DLD1 (cell line): ENCODE results near the gene NRM.

Source experiments
- in situ Hi-C: cut with HindIII; loops from 2 replicates; pipeline ENCODE4 v1.10.0; 2017; ENCODE audit warnings: low sequenced_read_pairs

NRM gene

DNA sequence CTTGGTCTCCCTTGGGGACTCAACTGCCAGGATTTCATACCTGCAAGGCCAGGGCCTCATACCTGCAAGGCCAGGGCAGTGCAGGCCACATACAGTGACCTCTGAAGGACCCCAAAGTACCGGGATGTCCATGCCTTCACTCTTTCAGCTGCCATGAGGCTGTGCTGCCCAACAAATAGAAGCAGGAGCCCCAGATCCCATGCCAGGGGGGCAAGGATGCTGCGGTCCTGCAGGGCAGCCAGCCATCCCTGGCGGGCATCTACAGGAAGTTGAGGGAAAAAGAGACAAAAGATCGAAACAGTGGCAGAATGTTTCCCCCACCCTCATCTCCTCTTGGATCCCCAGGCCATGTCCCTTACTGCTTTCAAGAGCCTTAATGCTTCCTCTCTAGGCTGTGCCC, 799 bp downstream of the NRM start:
- in situ Hi-C loops = no loop called here

DNA sequence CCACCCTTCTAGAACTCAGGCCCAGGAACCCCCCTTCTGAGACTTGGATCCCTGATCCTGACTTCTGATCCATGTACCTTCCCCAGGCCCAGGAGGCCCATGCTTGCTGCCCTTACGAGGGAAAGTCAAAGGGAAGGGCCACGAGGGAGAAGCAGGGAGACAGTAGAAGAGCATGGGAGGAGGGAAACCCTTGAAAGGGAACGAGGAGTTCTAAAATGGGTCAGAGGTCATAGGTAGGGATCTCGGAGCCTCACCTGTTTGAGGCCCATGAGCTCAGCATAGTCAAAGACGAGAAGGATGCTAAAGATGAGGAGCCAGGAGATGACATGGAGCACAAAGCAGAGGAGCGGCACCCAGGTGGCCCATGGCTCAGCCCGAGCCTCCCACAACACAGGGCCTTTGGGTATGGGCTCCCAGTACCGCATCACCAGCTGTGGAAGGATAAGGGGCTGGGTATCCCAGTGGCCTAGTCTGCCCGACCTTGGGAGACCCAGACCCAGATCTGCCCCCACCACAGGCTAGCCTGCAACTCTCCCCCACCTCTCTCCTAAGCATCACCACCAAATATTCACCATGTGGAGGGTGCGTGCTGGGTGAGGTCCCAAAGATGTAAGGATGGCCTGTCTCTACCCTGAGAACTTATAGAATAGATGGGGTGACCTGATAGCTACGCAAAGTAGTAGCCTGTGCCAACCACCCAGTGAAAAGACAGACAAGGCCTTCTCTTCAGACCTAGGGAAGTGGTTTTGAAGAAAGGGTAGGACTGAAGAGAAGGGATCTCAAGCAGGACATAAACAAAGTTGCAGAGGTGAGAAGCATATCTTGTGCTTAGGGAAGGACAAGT, 1.5 kb downstream of the NRM start:
- in situ Hi-C loops = no loop called here

DNA sequence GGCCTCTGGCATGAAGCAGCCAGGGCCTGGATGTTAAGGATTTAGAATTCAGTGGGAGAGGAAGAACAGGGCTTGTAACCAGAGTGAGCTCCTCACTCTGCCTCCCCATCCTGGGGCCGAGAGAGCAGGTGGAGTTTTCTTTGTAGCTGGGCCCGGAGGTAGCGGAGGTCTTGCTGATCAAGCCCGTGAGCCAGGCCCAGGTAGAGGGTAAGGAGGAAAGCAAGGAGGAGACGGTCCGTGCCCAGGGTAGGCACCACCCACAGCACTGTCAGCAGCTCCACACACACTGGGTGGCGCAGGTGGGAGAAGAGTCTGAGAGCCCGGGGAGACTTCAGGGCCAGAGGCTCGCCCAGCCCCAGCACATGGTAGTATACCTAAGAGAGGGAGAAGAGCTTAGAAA, 2.2 kb downstream of the NRM start:
- in situ Hi-C loops = no loop called here

DNA sequence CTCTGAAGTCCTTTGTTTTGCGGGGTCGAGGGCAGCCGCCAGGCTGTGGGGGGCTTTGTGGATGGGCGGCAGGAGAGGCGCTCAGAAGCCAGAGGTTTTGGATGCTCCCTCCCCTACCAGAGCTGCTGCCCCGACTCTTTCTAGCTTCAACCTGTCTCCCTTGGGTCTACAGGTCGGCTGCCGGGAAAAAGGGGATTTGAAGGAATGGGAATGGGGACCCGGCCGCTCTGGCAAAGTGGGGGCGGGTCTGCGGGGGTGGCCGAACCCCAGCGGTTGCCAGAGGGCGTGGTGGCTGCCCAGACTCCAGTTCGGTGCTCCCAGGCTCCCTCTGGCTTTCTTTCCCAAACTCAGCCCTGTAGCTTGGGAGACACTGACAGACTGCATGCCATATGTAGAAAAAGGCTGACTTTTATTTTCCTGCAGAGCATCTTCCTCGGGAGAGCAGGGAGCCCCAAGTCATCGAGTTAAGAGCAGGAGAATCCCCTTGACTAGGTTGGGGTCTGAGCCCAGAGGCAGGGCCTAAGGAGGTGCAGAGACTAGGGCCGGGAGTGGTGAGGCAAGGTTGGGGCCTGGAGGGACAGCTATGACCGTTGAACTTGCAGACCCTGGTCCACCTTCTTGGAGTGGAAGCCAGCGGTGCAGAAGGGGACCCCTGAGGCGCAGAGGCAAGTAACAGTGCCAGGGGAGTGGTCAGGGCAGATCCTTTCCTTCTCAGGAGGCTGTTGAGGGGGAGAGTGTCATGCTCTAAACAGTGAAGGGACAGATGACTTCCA, 2.9 kb downstream of the NRM start:
- in situ Hi-C loops = no loop called here

DNA sequence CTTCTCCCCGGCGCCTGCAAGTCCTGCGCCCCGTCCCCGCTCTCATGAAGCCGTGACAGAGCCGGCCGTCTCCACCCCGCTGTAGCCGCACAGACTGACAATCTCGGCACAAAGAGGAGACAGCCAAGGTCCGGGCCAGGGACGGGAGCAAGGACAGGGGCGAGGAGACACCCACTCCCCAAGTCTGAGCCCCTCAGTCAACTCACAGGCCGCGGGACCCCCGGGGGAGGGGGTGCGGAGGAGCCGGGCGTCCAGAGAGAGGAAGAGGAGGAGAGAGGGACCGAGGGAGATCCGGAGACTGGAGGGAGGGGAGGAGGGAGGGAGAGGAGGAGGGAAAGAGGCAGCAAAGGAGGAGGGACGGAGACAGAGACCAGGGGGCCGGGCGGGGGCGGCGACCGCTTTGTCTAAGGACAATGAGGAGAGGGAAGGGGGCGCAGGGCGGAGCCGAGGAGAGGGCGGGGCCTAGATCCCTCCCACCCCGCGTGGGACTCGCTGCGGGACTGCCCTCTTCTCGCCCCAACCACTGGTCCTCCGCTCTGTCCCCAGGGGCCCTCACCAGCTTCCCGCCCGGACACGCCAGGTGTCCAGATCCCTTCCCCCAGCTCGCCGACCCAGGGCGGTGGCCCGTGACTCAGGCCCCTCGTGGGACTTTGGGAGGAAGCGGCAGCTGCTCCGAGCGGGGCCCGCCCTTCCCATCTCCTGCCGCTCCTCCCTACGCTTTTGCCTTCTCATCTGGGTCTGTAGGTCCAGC, 3.7 kb downstream of the NRM start:
- in situ Hi-C loops = no loop called here

DNA sequence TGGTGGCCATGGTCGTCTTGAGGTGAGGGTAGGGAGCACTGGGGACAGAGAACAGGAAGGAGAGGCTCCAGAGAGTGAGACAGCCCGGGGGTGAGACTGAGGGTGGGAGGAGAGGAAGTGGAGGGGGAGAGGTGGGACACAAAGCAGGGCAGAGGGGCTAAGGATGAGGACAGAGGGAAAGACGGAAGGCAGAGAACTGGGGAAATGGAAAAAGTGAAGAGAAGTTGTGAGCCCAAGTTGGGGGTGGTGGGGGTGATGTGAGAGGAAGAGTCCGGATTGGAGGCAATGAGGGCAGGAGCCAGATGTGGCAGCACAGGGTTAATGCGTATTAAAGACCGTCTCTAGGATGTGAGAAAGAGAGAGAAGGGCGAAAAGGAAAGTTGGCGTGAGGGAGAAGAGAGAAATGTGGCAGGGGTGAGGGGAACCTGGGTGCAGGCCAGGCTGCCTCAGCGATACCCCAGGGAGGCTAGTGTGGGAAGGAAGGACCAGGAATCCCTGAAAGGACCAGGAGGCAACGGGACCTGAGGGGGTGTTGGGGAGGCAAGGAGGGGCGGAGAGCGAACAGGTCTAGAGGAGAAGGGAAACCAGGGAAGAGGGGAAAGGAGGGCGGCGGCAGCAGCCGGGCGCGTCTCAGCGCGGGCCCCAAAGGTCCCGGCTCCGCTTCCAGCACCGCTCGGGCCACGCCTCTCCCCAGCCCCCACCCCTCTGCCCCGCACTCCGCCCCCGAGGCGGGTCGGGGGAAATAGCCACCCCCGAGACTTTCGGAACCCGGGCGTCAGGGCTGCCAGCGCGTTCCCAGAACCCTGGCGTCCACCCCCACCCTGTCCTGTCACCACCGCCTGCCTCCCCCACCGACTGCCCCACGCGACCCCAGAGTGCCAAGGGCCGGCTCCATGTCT, 4.5 kb downstream of the NRM start, which contains the start of gene PPP1R18:
Gene PPP1R18 (minus strand): TSS at position 637 of the 899 bp plus-strand sequence. CDS start 627 bp downstream, at position 10.
- in situ Hi-C loops = no loop called here

DNA sequence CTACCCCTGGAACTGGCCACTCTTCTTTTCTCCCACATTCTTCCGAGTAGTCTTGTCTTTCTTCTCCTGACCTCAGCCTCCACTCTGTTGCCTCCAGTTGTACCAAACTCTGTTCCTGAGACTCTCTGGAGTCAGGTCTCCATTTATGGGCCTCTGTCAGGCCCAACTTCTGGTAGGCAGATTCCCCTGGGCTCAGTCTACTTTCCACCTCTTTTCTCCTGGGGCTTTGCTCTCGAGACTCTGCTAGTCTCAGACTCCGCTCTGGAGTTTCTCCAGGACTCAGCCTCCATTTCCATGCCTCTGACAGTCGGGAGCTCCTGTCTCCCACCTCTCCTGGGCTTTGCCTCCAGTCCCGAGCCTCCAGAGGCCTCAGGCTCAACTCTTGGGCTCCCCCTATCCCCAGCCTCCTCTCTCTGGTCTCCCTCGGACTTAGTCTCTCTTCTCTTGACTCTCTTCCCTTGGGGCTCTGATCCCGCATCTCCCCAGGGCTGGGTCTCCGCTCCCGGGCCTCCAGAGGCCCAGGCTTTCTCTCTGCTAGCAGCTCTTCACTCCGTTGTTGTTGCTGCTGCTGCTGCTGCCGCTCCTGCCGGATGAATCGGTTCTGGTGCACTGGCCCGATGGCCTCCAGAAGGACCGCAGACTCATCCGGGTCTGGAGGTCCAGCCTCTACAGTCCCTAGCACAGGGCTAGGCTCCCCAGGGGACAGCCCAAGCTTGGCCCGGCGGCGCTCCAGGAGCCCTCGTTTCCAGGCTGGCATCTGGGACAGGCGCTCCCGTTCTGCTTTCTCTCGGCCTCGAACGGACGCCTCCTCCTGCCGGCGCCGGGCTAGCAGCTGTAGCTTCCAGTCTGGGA, 5.4 kb downstream of the NRM start:
- in situ Hi-C loops = no loop called here

DNA sequence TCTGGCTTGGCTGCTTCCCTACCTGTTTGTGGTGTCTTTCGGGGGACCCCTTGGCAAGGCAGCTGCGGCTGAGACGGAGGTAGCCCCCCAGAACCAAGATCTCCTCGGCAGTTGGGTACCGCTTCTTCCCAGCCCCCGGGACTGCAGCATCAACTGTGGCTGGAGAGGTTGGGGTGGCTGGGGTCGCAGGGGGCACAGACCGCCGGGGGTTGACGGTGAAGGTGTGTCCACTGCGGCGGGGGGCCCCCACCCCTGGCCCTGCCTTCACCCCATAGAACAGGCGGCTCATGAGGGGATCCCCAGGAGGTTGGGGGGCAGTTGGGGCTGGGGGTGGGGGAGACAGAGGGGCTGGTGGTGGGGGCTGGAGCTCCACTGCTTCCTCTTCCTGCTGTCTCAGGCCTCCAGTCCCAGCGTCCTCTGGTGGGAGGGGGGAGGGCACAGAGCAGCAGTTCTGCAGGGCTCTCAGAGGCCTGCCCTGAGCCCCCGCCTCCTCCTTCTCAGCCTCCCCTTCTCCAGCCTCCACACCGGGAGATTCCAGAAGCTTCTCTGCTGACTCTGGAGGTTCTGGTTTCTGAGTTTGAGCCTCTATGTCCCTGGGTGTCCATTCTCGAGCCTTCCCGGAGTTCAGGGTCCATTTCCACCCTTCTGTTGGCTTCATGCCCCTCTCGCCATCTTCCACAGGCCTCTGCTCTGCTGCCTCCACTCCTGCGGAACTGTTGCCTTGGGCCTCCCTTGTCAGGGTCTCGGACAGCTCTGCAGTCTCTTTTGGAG, 6.2 kb downstream of the NRM start:
- in situ Hi-C loops = no loop called here

DNA sequence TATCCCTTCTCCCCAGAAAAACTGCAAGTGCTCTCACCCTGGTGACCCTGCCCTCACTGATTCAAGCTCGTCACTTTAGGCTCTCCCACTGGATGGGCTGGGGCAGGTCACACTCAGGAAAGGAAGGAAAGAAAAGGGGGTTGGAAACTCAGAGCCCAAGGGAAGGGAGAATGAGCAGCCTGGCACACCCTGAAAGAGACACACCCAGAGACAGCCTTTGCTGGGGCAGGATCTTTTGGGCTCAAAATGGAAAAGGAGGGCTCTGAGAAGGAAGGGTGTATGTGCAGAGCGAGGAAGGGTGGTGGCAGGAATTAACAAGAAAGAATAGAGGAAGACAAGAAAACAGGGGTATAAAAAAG, 6.8 kb downstream of the NRM start:
- in situ Hi-C loops = no loop called here

DNA sequence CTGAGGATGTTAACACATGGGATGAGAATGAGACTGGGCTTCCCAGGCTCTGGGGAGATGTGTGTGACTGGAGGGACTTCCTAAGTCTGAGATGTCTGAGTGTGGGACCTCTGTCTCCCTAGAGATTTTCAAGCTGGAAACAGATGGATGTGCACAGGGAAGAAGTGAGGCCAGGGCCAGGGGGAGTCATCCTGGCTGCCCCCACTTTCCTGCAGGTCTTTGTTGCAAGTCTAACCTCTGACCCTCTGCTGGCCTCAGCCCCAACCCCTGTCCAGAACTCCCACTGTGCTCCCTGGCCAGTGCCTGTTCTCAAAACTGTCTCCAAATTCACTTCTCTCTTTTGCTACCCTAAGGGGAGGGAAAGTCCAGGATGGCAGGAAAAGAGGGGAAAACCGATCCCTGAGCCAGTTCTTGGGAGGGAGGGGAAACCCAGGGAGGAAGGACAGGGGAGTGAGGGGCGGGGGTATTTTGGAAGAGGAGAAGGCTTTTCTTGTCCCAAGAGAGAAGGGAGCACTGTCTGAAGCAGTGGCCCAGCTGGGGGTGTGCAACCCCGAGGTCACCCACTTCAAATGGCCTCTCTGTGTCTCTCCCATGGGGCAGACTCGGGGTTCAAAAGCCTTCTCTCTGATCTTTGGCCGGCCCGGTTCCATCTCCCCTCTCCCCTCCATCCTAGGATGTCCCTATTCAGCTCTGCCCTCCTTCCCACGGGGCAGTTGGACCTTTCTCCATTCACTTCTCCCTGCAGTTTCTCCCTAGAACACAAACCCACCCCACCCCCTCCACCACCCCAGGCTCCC, 7.4 kb downstream of the NRM start:
- in situ Hi-C loops = no loop called here

DNA sequence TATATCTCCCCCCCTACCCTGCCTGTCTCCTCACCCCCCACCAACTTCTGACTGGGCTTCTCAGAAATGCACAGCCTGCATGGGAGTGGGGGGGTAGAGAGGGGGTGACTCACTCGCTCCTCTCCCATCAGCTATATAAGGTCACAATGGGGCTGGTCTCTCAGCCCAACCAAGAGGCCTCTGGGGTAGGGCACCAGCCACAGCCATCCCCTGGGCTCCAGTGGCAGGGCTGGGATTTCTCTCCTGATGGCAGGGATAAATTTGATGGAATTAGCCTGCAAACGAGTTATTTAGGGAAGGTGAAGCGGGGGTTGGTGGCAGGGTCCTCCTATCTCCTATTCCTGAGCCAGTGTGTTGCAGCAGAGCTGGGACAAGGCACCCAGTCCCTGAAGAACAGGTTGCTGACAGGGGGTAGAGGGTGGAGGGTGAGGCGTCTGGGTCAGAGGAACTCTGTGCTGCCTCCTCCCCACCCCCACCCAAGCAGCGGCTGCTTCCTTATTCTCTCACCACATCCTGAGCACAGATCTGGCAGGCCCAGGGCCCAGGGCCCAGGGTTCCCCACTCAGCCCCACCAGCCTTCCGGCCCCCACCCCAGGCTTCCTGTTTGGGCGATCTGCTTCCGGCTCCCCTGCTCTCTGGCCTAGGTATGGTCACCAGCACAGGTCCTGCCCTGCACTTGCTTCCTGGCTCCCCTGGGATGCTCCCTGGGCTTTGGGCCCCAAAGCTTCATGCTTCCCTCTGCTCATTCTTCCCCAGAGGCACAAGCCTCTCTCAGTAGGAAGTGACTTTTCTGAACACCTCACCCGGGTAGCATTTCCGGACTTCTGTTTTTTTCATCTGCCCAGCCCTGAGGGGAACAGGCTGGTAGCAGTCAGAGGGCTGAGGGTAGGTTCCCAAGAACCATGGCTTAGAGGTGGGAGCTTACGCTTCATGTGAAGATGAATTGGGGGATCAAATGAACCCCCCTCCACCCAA, 8.4 kb downstream of the NRM start:
- in situ Hi-C loops = no loop called here

DNA sequence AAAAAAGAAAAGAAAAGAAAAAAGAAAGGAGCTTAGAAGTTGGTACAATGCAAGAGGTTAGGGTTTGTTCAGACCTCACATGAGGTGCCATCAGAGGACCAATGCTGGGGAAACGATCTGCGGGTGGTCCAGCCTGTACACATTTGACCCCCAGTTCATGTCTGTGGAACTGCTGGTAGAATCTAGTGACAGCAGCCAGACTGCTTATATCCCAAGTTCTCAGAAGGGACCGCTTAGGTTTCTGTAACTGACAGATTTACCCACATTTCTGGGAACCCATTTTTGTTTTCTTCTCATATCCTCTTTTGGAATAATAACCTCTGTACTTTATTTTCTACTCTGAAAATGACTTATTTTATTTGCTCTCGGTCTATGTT, 9.0 kb downstream of the NRM start:
- in situ Hi-C loops = no loop called here

DNA sequence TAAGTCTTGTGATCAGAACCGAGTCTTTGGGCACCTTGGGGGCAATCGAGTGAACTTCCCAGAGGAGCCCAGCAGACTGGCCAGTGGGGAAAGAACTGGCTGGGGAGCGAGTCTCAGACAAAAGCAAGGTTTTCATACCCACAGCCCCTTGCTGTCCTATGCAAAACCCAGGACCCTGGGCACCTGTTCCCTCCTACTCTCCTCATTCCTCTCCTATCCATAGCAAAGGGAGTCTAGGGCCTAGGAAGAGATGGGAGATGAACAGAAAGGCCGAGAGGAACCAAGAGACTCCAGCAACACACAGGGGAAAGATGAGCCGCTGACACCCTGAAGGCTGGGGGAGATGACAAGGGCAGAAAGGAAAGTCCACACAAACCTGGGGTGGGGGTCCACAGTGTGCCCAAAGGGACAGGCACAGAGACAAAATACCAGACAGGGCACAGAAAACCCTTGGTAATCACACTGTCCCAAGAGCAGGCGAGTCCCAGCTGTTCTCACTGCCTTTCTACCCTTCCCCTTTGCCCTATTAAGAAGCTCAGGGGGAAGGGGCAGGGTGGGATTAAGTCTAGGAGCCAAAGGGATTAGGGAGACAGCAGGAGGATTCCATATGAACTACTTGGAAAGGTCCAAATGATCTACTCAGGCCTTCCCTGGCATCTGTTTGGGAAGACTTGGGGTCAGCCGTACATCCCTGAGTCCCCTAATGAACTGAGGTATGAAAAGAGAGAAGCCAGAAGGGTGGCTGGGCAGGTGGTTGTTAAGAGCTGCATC, 10.8 kb downstream of the NRM start:
- in situ Hi-C loops = no loop called here

DNA sequence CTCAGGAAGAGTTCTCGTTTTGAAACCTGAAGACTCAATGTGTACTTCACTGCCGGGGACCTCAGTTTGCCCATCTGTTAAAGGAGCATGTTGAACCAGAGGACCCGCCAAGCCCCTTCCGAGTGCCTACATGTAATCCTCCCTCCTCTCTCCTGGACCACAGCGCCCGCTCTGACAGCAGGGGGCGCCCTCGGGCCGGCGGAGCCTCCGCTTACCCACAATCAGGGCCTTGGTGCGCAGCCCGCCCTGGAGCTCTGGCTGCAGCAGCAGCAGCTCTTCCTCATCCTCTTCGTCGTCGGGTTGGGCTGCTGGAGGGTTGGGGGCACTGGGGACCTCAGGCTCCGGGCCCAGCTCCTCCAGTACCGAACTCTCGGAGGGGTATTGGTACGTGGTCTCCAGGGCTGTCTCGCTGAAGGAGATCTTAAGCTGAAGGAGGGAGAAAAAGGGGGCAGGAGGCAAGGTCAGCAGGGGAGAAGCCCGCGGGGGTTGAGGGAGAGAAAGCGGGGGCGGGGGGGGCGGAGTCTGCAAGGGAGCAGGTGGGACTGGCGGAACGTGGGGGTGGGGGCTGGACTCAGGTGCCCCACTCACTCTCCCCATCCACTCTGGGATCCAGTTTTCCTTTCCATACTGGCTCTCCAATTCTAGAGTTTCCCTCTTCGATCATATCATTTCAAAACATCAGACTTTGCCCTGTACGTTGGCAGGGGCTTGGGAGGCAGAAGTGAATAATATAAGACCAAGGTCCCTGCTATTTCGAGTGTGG, 11.6 kb downstream of the NRM start:
- in situ Hi-C loops = no loop called here

DNA sequence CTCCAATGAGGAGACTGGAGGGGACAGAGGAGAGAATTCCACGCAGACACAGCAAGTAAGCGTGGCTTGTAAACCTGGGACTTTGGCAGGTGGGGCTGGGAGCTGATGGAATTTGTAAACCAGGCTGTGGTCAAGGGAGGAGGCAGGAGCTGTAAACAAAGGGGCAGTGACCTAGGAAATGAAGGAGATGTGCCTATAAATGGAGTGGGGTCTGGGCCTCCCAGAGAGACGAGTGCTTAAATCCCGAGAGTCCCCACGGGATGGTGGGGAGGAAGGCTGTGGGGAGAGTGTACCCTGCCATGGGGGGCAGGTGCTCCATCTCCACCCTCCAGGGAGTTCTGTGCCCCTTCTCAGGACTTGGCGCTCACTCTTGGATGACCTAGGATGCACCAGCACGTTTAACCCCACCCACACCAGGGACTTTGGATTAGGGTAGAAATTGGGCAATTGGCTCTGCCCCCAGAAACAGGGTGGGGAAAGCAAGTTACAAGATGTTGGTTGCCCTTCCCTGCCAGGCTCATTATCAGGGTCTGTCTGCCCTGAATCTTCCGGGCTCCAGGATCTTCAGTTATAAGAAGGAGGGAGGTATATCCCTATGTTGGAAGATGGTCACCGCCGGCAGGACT, 14.0 kb downstream of the NRM start:
- in situ Hi-C loops = no loop called here
